Measurements from ENCODE around the gene GNAQ.

DNA sequence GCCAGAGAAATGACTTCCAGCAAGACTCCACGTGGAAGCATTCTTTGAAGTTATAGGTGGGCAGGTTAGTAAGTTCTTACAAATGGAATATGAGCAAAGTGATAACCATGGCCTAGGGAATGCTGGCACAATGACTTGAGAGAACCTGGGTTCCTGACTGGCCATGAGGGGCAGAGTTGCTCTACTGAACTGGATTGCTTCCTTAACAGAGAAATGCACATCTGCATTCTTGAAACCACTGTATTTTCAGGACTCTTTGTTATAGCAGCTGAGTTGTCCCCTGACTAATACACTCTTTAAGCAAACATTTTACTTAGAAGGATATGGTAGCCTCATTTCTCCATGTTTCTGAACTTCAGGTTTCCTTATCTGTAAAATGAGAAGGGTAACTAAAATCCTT, 275.2 kb downstream of the GNAQ start:
- TF ChIP-seq, protein P1, sequence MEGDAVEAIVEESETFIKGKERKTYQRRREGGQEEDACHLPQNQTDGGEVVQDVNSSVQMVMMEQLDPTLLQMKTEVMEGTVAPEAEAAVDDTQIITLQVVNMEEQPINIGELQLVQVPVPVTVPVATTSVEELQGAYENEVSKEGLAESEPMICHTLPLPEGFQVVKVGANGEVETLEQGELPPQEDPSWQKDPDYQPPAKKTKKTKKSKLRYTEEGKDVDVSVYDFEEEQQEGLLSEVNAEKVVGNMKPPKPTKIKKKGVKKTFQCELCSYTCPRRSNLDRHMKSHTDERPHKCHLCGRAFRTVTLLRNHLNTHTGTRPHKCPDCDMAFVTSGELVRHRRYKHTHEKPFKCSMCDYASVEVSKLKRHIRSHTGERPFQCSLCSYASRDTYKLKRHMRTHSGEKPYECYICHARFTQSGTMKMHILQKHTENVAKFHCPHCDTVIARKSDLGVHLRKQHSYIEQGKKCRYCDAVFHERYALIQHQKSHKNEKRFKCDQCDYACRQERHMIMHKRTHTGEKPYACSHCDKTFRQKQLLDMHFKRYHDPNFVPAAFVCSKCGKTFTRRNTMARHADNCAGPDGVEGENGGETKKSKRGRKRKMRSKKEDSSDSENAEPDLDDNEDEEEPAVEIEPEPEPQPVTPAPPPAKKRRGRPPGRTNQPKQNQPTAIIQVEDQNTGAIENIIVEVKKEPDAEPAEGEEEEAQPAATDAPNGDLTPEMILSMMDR (IDR thresholded peaks at IDR 0.05; ENCODE audit: borderline replicate concordance, extremely low read depth, low read length, poor library complexity, severe bottlenecking), result peak; percentile 23
- no peak for TF ChIP-seq EZH2 (IDR thresholded peaks at IDR 0.05; ENCODE audit: borderline replicate concordance, low read depth, low read length, severe bottlenecking)

Data from DND-41 (cell line).